PC-3 (cell line): Measurements from ENCODE around the gene TERB1. TPM values are rescaled to one million over a fixed set of nuclear protein-coding genes. Genes with fewer than 3 reads are reported as not detected.
A peak's percentile ranks its signal among the peaks of the same experiment; 100 is the strongest.

ENCODE experiments used
- ATAC-seq: fragments of 200-7000 bp; cut with Tn5 transposase; 2 replicates; pipeline ENCODE4 v1.9.1; 2020; ENCODE audit warnings: mild to moderate bottlenecking, moderate library complexity
- Bru-seq: library from RNA; stranded (reverse); fragments of 400-500 nt; gene quantifications from one replicate; lab custom pipeline; 2021; lab: Mats Ljungman, UMichigan
- BruChase-seq, 2 experiments: library from RNA; stranded (reverse); fragments of 400-500 nt; gene quantifications; one replicate each; lab custom pipeline; 2021; lab: Mats Ljungman, UMichigan
- BruUV-seq: library from RNA; stranded (reverse); fragments of 400-500 nt; replicated peaks from 2 replicates; lab custom pipeline; 2021; lab: Mats Ljungman, UMichigan
- CTCF ChIA-PET: fragments of 300-600 bp; sonication (Branson Sonifier 250); formaldehyde crosslinking; loops from one replicate; lab custom pipeline; 2022; ENCODE audit warnings: antibody characterized with exemption; lab: Charles Lee
- POLR2A ChIA-PET: fragments of 300-600 bp; sonication (Branson Sonifier 250); formaldehyde crosslinking; loops from one replicate; lab custom pipeline; 2022; ENCODE audit warnings: antibody characterized with exemption; ENCODE audit not compliant: unreplicated experiment; lab: Charles Lee
- DNase-seq: peaks from one replicate; pipeline ENCODE4 v3.0.0-alpha.2; 2015
- H2AFZ ChIP-seq: fragments of 300-600 bp; sonication (generic); 2 replicates; pipeline ENCODE4 v1.6.0; 2016; ENCODE audit warnings: antibody characterized with exemption, low read length
- H3F3A ChIP-seq: fragments of 300-600 bp; sonication (generic); one replicate; pipeline ENCODE4 v1.6.0; 2017; ENCODE audit warnings: antibody characterized with exemption, low read length, control low read depth, mild to moderate bottlenecking; ENCODE audit not compliant: unreplicated experiment
- H3K27ac ChIP-seq: fragments of 300-600 bp; sonication (generic); 2 replicates; pipeline ENCODE4 v1.5.1; 2016; ENCODE audit warnings: mild to moderate bottlenecking, low read length
- H3K27me3 ChIP-seq: fragments of 300-600 bp; sonication (generic); 2 replicates; pipeline ENCODE4 v1.6.1; 2016; ENCODE audit warnings: low read length, mixed read lengths
- H3K36me3 ChIP-seq: fragments of 300-600 bp; sonication (generic); 2 replicates; pipeline ENCODE4 v1.6.1; 2016; ENCODE audit warnings: low read depth, mixed run types, low read length, mixed read lengths
- H3K4me1 ChIP-seq: fragments of 300-600 bp; sonication (generic); 2 replicates; pipeline ENCODE4 v1.5.1; 2016; ENCODE audit warnings: low read length; ENCODE audit not compliant: insufficient read depth
- H3K4me2 ChIP-seq: fragments of 300-600 bp; sonication (generic); 2 replicates; pipeline ENCODE4 v1.6.0; 2016; ENCODE audit warnings: low read length
- H3K4me3 ChIP-seq: fragments of 300-600 bp; sonication (generic); 2 replicates; pipeline ENCODE4 v1.5.1; 2016; ENCODE audit warnings: mild to moderate bottlenecking, low read length, mixed read lengths
- H3K79me2 ChIP-seq: fragments of 300-600 bp; sonication (generic); 2 replicates; pipeline ENCODE4 v1.6.1; 2017; ENCODE audit warnings: low read length, mixed read lengths
- H3K9ac ChIP-seq: fragments of 300-600 bp; sonication (generic); 2 replicates; pipeline ENCODE4 v1.6.0; 2016; ENCODE audit warnings: mild to moderate bottlenecking, low read length
- H3K9me2 ChIP-seq: fragments of 300-600 bp; sonication (generic); replicated peaks from 2 replicates; pipeline ENCODE4 v1.6.1; 2016; ENCODE audit warnings: mixed run types, low read length, mixed read lengths
- H3K9me3 ChIP-seq: fragments of 300-600 bp; sonication (generic); 2 replicates; pipeline ENCODE4 v1.6.1; 2016; ENCODE audit warnings: low read length, mixed read lengths
- H4K20me1 ChIP-seq: fragments of 300-600 bp; sonication (generic); 2 replicates; pipeline ENCODE4 v1.6.1; 2016; ENCODE audit warnings: low read length, mixed read lengths
- EZH2 ChIP-seq: fragments of 300-600 bp; sonication (generic); IDR thresholded peaks from one replicate; pipeline ENCODE4 v1.6.1; 2017; ENCODE audit warnings: antibody characterized with exemption, mild to moderate bottlenecking, low read length; ENCODE audit not compliant: unreplicated experiment
- EZH2phosphoT487 ChIP-seq: fragments of 300-600 bp; sonication (generic); IDR thresholded peaks from 2 replicates; pipeline ENCODE4 v1.6.1; 2018; ENCODE audit warnings: mild to moderate bottlenecking, antibody characterized with exemption, low read length, borderline replicate concordance
- intact Hi-C: fragments of 100-400 bp; cut with micrococcal nuclease; formaldehyde crosslinking; loops from 2 replicates; pipeline ENCODE4 v1.9.0; 2023
- long read RNA-seq: library from polyadenylated mRNA; unstranded; transcript quantifications from one replicate; pipeline ENCODE4 v2.0.0, GENCODE V29; 2021; ENCODE audit not compliant: unreplicated experiment
- total RNA-seq: library from RNA; depleted of rRNA; stranded (reverse); fragments of >200 nt; gene quantifications from 2 replicates; pipeline ENCODE4 v1.2.3, GENCODE V29; 2014; rRNA removed
- TF ChIP-seq, protein P1 (sequence below): fragments of 300-600 bp; sonication (generic); conservative IDR thresholded peaks from 2 replicates; pipeline ENCODE4 v1.5.1; 2017; ENCODE audit warnings: antibody characterized with exemption, low read depth, mild to moderate bottlenecking, low read length

Gene TERB1, protein sequence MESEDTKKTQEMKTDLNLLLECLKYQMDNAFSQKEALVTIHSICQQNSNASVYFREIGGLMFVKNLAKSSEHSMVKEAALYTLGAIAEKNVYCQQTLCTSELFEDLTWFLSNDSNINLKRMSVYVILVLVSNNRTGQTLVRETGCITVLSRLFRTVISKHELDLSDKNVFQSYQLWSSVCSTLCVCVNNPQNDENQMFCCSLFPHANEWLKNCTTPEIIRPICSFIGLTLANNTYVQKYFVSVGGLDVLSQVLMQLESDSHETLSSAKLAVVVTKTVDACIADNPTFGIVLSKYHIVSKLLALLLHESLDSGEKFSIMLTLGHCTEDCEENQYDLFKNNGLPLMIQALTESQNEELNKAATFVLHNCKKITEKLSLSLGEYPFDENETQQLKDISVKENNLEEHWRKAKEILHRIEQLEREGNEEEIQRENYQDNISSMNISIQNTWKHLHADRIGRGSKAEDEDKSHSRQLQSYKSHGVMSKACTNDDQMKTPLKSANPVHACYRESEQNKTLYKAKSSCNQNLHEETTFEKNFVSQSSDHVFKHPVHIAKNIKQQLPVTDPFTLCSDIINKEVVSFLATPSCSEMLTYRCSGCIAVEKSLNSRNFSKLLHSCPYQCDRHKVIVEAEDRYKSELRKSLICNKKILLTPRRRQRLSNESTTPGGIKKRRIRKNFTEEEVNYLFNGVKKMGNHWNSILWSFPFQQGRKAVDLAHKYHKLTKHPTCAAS
- total RNA-seq (0.23 TPM in 1 of 2 replicates, not detected in the other), Bru-seq, nascent RNA (percentile 27 among the genes with signal in this experiment), BruChase-seq, experiment 1, labeled RNA remaining after a 6-hour chase (percentile 35 among the genes with signal in this experiment), BruChase-seq, experiment 2, labeled RNA remaining after a 2-hour chase (percentile 41 among the genes with signal in this experiment)
- long read RNA-seq, result 0 reads

DNA sequence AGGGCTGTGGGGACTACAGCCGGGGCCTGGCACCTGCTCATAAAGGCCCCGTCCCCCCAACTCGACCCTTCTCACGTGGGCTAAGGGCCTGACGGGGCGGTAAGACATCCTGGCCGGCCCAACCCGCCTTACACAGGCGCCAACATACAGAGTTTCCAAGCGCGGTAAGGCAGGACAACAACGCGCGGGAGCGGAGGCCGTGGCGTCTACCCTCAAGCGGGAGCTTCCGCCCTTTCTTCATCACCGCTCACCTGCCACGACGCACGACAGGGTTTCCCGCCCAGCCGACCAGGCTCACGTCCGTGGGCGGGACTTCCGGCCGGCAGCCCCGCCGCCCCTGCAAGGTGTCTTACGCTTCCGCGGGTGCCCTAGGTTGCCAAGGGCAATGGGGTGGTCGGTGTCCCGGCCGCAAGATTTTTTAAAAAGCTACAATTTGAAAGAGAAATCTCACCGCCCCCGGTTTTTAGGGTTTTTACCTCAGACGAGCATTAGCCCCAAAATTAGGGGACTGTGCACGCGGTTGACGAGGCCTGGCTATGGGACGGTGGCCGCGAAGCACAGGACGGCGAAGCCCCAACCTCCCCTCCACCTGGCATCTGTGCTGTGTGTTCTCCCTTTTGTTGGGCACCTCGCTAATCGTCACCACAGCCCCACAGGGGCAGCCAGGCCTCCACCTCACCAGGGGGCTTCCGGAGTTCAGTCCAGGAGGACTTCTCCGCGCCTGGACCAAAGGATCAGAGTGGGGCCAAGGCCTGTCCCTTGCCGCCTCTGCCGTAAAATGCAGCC, at the start of gene TERB1:
Gene TERB1 (minus strand): TSS at position 265 of the 786 bp plus-strand sequence. CDS start 4,786 bp downstream, outside the sequence.
- no peak within 1 kb of the TSS for H3K4me3 ChIP-seq
- no peaks in the 10 kb centered on the region for H3K9me2 ChIP-seq
- H3K36me3 ChIP-seq, result peaks cover 20% of the 10 kb centered on the region
- no peaks in the 10 kb centered on the region for H3K9me3 ChIP-seq
- CTCF ChIA-PET, result no interaction called here
- no peaks in the 10 kb centered on the region for H3K79me2 ChIP-seq
- H3K4me2 ChIP-seq, result no peak within 1 kb of the TSS
- intact Hi-C loops, result no loop called here
- H2AFZ ChIP-seq, result no peak within 1 kb of the TSS
- DNase-seq, result no peak
- ATAC-seq, result no peak
- H3K27me3 ChIP-seq, result no peaks in the 10 kb centered on the region
- no TSS peak for BruUV-seq
- H3K9ac ChIP-seq, result no peak within 1 kb of the TSS
- no peaks in the 10 kb centered on the region for H3F3A ChIP-seq
- H4K20me1 ChIP-seq, result no peaks in the 10 kb centered on the region
- H3K4me1 ChIP-seq, result no peaks in the 10 kb centered on the region
- no peak within 1 kb of the TSS for H3K27ac ChIP-seq
- TF ChIP-seq EZH2 (no peak), EZH2phosphoT487 (no peak)
- TF ChIP-seq, protein P1, sequence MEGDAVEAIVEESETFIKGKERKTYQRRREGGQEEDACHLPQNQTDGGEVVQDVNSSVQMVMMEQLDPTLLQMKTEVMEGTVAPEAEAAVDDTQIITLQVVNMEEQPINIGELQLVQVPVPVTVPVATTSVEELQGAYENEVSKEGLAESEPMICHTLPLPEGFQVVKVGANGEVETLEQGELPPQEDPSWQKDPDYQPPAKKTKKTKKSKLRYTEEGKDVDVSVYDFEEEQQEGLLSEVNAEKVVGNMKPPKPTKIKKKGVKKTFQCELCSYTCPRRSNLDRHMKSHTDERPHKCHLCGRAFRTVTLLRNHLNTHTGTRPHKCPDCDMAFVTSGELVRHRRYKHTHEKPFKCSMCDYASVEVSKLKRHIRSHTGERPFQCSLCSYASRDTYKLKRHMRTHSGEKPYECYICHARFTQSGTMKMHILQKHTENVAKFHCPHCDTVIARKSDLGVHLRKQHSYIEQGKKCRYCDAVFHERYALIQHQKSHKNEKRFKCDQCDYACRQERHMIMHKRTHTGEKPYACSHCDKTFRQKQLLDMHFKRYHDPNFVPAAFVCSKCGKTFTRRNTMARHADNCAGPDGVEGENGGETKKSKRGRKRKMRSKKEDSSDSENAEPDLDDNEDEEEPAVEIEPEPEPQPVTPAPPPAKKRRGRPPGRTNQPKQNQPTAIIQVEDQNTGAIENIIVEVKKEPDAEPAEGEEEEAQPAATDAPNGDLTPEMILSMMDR, result no peak
- POLR2A ChIA-PET, result no interaction called here

DNA sequence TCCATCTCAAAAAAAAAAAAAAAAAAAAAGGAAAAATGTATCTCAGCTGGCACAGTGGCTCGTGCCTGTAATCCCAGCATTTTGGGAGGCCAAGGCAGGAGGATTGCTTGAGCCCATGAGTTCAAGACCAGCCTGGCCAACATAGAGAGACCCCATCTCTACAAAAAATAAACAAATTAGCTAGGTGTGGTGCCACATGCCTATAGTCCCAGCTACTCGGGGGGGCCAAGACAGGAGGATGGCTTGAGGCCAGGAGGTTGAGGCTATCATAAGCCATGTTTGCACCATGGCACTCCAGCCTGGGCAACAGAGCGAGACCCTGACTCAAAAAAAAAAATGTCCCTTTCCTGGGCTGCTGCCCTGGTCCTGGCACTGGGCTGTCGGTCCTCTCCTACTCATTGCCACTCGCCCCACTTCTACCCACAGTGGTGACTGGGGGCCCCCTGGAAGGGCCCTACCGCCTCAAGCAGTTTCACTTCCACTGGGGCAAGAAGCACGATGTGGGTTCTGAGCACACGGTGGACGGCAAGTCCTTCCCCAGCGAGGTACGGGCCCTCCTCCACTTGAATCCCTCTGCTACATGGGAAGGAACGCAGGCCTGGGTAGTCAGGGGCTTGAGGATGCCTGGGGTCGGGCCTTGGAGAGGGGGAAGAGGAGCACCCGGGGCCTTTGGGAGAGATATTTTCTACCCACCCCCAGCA, 48.9 kb upstream of the TERB1 start:
- Histone ChIP-seq H3K79me2 (no peaks in the 10 kb centered on the region), H3K4me3 (no peak overlapping the region), H3K27me3 (peaks cover 2% of the 10 kb centered on the region), H3K27ac (no peak overlapping the region), H2AFZ (no peak overlapping the region), H4K20me1 (no peaks in the 10 kb centered on the region), H3K36me3 (no peaks in the 10 kb centered on the region), H3F3A (no peaks in the 10 kb centered on the region), H3K4me2 (no peak overlapping the region), H3K9ac (no peak overlapping the region), H3K4me1 (no peaks in the 10 kb centered on the region), H3K9me3 (no peaks in the 10 kb centered on the region), H3K9me2 (no peaks in the 10 kb centered on the region)
- BruUV-seq, result no TSS peak
- TF ChIP-seq, protein P1, result no peak
- TF ChIP-seq EZH2phosphoT487 (no peak), EZH2 (no peak)
- intact Hi-C loops, result no loop called here
- ATAC-seq, result no peak
- ChIA-PET CTCF (interaction anchor here (1.4 kb wide), 1 partner anchor 20 kb away, joined by 7 read pairs; the partner anchor contains the start of gene NAE1), POLR2A (no interaction called here)
- no peak for DNase-seq
